Naive thymus-derived CD4-positive, alpha-beta T cell (primary cell): ENCODE data around the gene FBXO17. TPM values are rescaled to one million over a fixed set of nuclear protein-coding genes. Genes with fewer than 3 reads are reported as not detected.
A peak's percentile ranks its signal among the peaks of the same experiment; 100 is the strongest.

ENCODE experiments used
- ATAC-seq: fragments of 150-1000 bp; cut with Tn5 transposase; 2 replicates; pipeline ENCODE4 v1.10.0; 2021; ENCODE audit warnings: mild to moderate bottlenecking, moderate library complexity
- CTCF ChIA-PET: fragments of 350-600 bp; sonication (Branson Sonifier 250); formaldehyde crosslinking; loops from one replicate; lab custom pipeline; 2021; ENCODE audit warnings: antibody characterized with exemption; lab: Charles Lee
- POLR2A ChIA-PET: fragments of 350-600 bp; sonication (Branson Sonifier 250); formaldehyde crosslinking; loops from one replicate; lab custom pipeline; 2021; ENCODE audit warnings: antibody characterized with exemption, inconsistent platforms; lab: Charles Lee
- DNase-seq, 9 donors: peaks; one replicate each; pipeline versions ENCODE4 v3.0.0 to v3.0.0-alpha.2; 2020 to 2022; ENCODE audit warnings: mixed read lengths in 1 of 9
- H3K27ac ChIP-seq: one replicate; pipeline ENCODE4 v1.7.0; 2013; ENCODE audit warnings: mild to moderate bottlenecking, low read depth, low read length, moderate library complexity
- H3K27me3 ChIP-seq, 2 donors: one replicate each; pipeline ENCODE4 v1.7.0; 2013; ENCODE audit warnings: low read length in 2 of 2, mild to moderate bottlenecking in 2 of 2, moderate library complexity in 2 of 2; ENCODE audit not compliant: control insufficient read depth in 2 of 2, insufficient read depth in 2 of 2
- H3K36me3 ChIP-seq, 3 experiments: 1 replicate in 2 of 3; 2 replicates in 1 of 3; pipeline ENCODE4 v1.7.0; 2013; ENCODE audit warnings: low read length in 3 of 3, mild to moderate bottlenecking in 3 of 3, moderate library complexity in 1 of 3; ENCODE audit not compliant: insufficient read depth in 3 of 3, control insufficient read depth in 2 of 3
- H3K4me1 ChIP-seq, 2 donors: one replicate each; pipeline ENCODE4 v1.7.0; 2013; ENCODE audit warnings: low read length in 2 of 2, mild to moderate bottlenecking in 2 of 2, moderate library complexity in 1 of 2; ENCODE audit not compliant: control insufficient read depth in 2 of 2, insufficient read depth in 2 of 2
- H3K4me3 ChIP-seq: 2 replicates; pipeline ENCODE4 v1.7.0; 2013; ENCODE audit warnings: mild to moderate bottlenecking, low read length
- H3K9me3 ChIP-seq, 3 experiments: 1 replicate in 2 of 3; 2 replicates in 1 of 3; pipeline ENCODE4 v1.7.0; 2013; ENCODE audit warnings: low read length in 3 of 3; ENCODE audit not compliant: control insufficient read depth in 2 of 3
- H3K27ac Mint-ChIP-seq, 9 donors: one replicate each; pipeline ENCODE4 v1.8.0; 2020 to 2022; ENCODE audit warnings: mixed read lengths in 9 of 9, mild to moderate bottlenecking in 8 of 9, moderate library complexity in 5 of 9, inconsistent platforms in 2 of 9
- H3K27me3 Mint-ChIP-seq, 5 donors: one replicate each; pipeline ENCODE4 v1.8.0; 2021 to 2022; ENCODE audit warnings: mixed read lengths in 5 of 5, mild to moderate bottlenecking in 1 of 5
- H3K36me3 Mint-ChIP-seq, 5 donors: one replicate each; pipeline ENCODE4 v1.8.0; 2020 to 2022; ENCODE audit warnings: mixed read lengths in 5 of 5, mild to moderate bottlenecking in 3 of 5, inconsistent platforms in 1 of 5
- H3K4me1 Mint-ChIP-seq, 7 donors: one replicate each; pipeline ENCODE4 v1.8.0; 2020 to 2022; ENCODE audit warnings: mixed read lengths in 7 of 7, mild to moderate bottlenecking in 3 of 7, inconsistent platforms in 1 of 7
- H3K4me3 Mint-ChIP-seq, 10 donors: one replicate each; pipeline ENCODE4 v1.8.0; 2020 to 2022; ENCODE audit warnings: mild to moderate bottlenecking in 10 of 10, mixed read lengths in 10 of 10, moderate library complexity in 6 of 10, inconsistent platforms in 2 of 10
- H3K9me3 Mint-ChIP-seq, 11 donors: one replicate each; pipeline ENCODE4 v1.8.0; 2020 to 2022; ENCODE audit warnings: mixed read lengths in 11 of 11, mild to moderate bottlenecking in 4 of 11, inconsistent platforms in 1 of 11, moderate library complexity in 1 of 11
- intact Hi-C, 2 donors: fragments of 100-400 bp; cut with micrococcal nuclease; formaldehyde crosslinking; loops; one replicate each; pipeline ENCODE4 v1.15.1; 2023
- polyA plus RNA-seq, 2 donors: library from polyadenylated mRNA; unstranded; fragments of 300-500 nt; fragmentation: Illumina TruSeq; gene quantifications; one replicate each; pipeline ENCODE4 v1.2.3, GENCODE V29; 2021
- total RNA-seq, 6 experiments: library from RNA in 5 of 6; stranded (reverse) in 5 of 6; gene quantifications; 1 replicate in 5 of 6; 2 replicates in 1 of 6; pipeline ENCODE4 v1.2.3 and lab custom pipeline; 2021 to 2026

FBXO17 gene
- total and polyA plus RNA-seq, 7 experiments from 2014 or later = not detected

- Histone ChIP-seq H3K4me1 (no peaks in the 10 kb centered on the region), H3K36me3 (no peaks in the 10 kb centered on the region), H3K27me3 (no peaks in the 10 kb centered on the region), H3K27ac (no peak overlapping the region), H3K9me3 (no peaks in the 10 kb centered on the region), H3K4me3 (no peak overlapping the region)
- intact Hi-C loops = no loop called here
- no peaks in the 10 kb centered on the region for H3K36me3 Mint-ChIP-seq
- CTCF ChIA-PET = interaction anchor here (0.6 kb wide), 1 partner anchor 36 kb away, joined by 4 read pairs; no protein-coding TSS in a partner anchor
- H3K27me3 Mint-ChIP-seq = peaks cover 6 to 16% (median 11%) of the 10 kb centered on the region in 5 donors
- H3K4me1 Mint-ChIP-seq = peaks cover 0 to 10% (median 5%) of the 10 kb centered on the region in 7 donors
- H3K9me3 Mint-ChIP-seq = no peaks in the 10 kb centered on the region
- no peak overlapping the region for H3K27ac Mint-ChIP-seq
- ATAC-seq (no peak), DNase-seq (no peak)
- no peak overlapping the region for H3K4me3 Mint-ChIP-seq
- POLR2A ChIA-PET = interaction anchor here (0.5 kb wide), 1 partner anchor 601 kb away, joined by 3 read pairs; no protein-coding TSS in a partner anchor
Measured at GRCh38 chr19:38958301-38958700, 17.2 kb downstream of the FBXO17 start.

- H3K27me3 Mint-ChIP-seq = peaks cover 12 to 25% (median 15%) of the 10 kb centered on the region in 5 donors
- Histone ChIP-seq H3K36me3 (no peaks in the 10 kb centered on the region), H3K4me1 (no peaks in the 10 kb centered on the region), H3K27me3 (no peaks in the 10 kb centered on the region), H3K9me3 (no peaks in the 10 kb centered on the region), H3K27ac (no peak overlapping the region), H3K4me3 (no peak overlapping the region)
- H3K9me3 Mint-ChIP-seq = peaks cover 0 to 3% (median 0%) of the 10 kb centered on the region in 11 donors
- ChIA-PET POLR2A (no interaction called here), CTCF (interaction anchor here (0.6 to 0.7 kb wide), 2 partner anchors 839 to 1061 kb away, joined by 3 read pairs; no protein-coding TSS in a partner anchor)
- DNase-seq = no peak
- peaks cover 0 to 4% (median 0%) of the 10 kb centered on the region in 5 donors for H3K36me3 Mint-ChIP-seq
- peaks cover 6 to 10% (median 7%) of the 10 kb centered on the region in 7 donors for H3K4me1 Mint-ChIP-seq
- no peak for ATAC-seq
- H3K4me3 Mint-ChIP-seq = no peak overlapping the region
- intact Hi-C loops = no loop called here
- no peak overlapping the region for H3K27ac Mint-ChIP-seq
Measured at GRCh38 chr19:38956264-38956663, 19.3 kb downstream of the FBXO17 start.

DNA sequence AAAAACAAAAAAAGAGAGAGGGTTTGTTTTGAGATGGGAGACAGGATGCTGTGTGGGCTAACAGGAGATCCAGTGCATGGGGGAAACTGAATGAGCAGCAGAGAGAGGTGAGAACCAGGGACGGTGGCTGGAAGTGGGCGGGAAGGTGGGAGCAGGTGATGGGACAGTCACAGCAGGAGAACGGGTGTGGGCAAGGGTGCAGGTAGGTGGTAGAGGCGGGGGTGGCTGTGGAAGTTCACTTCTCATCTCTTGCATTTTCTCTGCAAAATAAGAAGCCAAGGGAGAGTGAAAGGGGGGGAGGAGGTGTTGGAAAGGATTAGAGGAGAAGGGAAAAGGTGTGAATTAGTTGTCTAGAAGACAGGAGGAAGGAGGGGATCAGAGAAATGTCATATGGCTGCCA lies 21.9 kb downstream of the FBXO17 start:
- DNase-seq (no peak), ATAC-seq (no peak)
- H3K27me3 ChIP-seq = no peaks in the 10 kb centered on the region
- H3K36me3 Mint-ChIP-seq = peaks cover 0 to 4% (median 0%) of the 10 kb centered on the region in 5 donors
- no peaks in the 10 kb centered on the region for H3K36me3 ChIP-seq
- ChIA-PET POLR2A (no interaction called here), CTCF (interaction anchor here (1.9 kb wide), 1 partner anchor 8 kb away, joined by 7 read pairs; no protein-coding TSS in a partner anchor)
- intact Hi-C loops = loop anchor here in 1 of 2 donors (5.0 kb wide), 1 partner anchor 221 kb away; no protein-coding TSS in a partner anchor
- peaks cover 0 to 3% (median 0%) of the 10 kb centered on the region in 11 donors for H3K9me3 Mint-ChIP-seq
- H3K4me3 Mint-ChIP-seq = no peak overlapping the region
- H3K27ac Mint-ChIP-seq = peak overlapping the region in 2 of 9 donors; percentile 56 to 72
- peaks cover 0 to 4% of the 10 kb centered on the region in 2 donors for H3K4me1 ChIP-seq
- H3K4me1 Mint-ChIP-seq = peaks cover 10 to 18% (median 16%) of the 10 kb centered on the region in 7 donors
- H3K27ac ChIP-seq = no peak overlapping the region
- H3K27me3 Mint-ChIP-seq = peaks cover 14 to 31% (median 20%) of the 10 kb centered on the region in 5 donors
- H3K9me3 ChIP-seq = no peaks in the 10 kb centered on the region
- no peak overlapping the region for H3K4me3 ChIP-seq

- Histone ChIP-seq H3K4me3 (no peak overlapping the region), H3K27me3 (no peaks in the 10 kb centered on the region), H3K36me3 (no peaks in the 10 kb centered on the region), H3K27ac (no peak overlapping the region), H3K4me1 (peaks cover 0 to 4% of the 10 kb centered on the region in 2 donors), H3K9me3 (no peaks in the 10 kb centered on the region)
- peak; percentile 36 for ATAC-seq
- H3K4me1 Mint-ChIP-seq = peaks cover 10 to 18% (median 16%) of the 10 kb centered on the region in 7 donors
- H3K4me3 Mint-ChIP-seq = peak overlapping the region in 8 of 10 donors; percentile 1 to 69 (median 22)
- H3K27ac Mint-ChIP-seq = peak overlapping the region in 1 of 9 donors; percentile 8
- peak in 6 of 9 donors; percentile 11 to 49 (median 42) for DNase-seq
- H3K9me3 Mint-ChIP-seq = peaks cover 0 to 3% (median 0%) of the 10 kb centered on the region in 11 donors
- H3K36me3 Mint-ChIP-seq = peaks cover 0 to 4% (median 0%) of the 10 kb centered on the region in 5 donors
- POLR2A ChIA-PET = no interaction called here
- CTCF ChIA-PET = interaction anchor here (1.1 to 1.9 kb wide), 2 partner anchors 9 to 550 kb away, joined by 4 to 7 read pairs; partner anchors contain the start of gene FAM98C
- H3K27me3 Mint-ChIP-seq = peaks cover 14 to 33% (median 20%) of the 10 kb centered on the region in 5 donors
- intact Hi-C loops = loop anchor here (1.0 to 5.0 kb wide), 5 partner anchors 22 to 550 kb away; partner anchors contain the start of genes FAM98C (in 1 of the 2), MRPS12 (in 1 of the 2) and SARS2 (in 1 of the 2)
Measured at GRCh38 chr19:38952395-38953165, 23.0 kb downstream of the FBXO17 start.

- H3K36me3 Mint-ChIP-seq = peaks cover 0 to 4% (median 0%) of the 10 kb centered on the region in 5 donors
- ChIA-PET CTCF (no interaction called here), POLR2A (interaction anchor here (0.6 kb wide), 1 partner anchor 182 kb away, joined by 5 read pairs; no protein-coding TSS in a partner anchor)
- peaks cover 10 to 18% (median 16%) of the 10 kb centered on the region in 7 donors for H3K4me1 Mint-ChIP-seq
- no peaks in the 10 kb centered on the region for H3K36me3 ChIP-seq
- H3K4me3 ChIP-seq = no peak overlapping the region
- H3K27ac Mint-ChIP-seq = no peak overlapping the region
- intact Hi-C loops = loop anchor here in 1 of 2 donors (5.0 kb wide), 1 partner anchor 219 kb away; no protein-coding TSS in a partner anchor
- H3K27me3 Mint-ChIP-seq = peaks cover 14 to 33% (median 20%) of the 10 kb centered on the region in 5 donors
- H3K9me3 Mint-ChIP-seq = peaks cover 0 to 3% (median 0%) of the 10 kb centered on the region in 11 donors
- peak overlapping the region in 1 of 10 donors; percentile 77 for H3K4me3 Mint-ChIP-seq
- ATAC-seq (no peak), DNase-seq (no peak)
- H3K4me1 ChIP-seq = peaks cover 0 to 4% of the 10 kb centered on the region in 2 donors
- H3K27me3 ChIP-seq = no peaks in the 10 kb centered on the region
- H3K27ac ChIP-seq = no peak overlapping the region
- H3K9me3 ChIP-seq = no peaks in the 10 kb centered on the region
Measured at GRCh38 chr19:38951187-38951586, 24.4 kb downstream of the FBXO17 start.

- Mint-ChIP-seq H3K27me3 (peaks cover 14 to 29% (median 15%) of the 10 kb centered on the region in 5 donors), H3K36me3 (peaks cover 0 to 4% (median 0%) of the 10 kb centered on the region in 5 donors), H3K9me3 (peaks cover 0 to 3% (median 0%) of the 10 kb centered on the region in 11 donors), H3K4me1 (peaks cover 10 to 18% (median 16%) of the 10 kb centered on the region in 7 donors), H3K4me3 (peak overlapping the region; percentile 52 to 82 (median 72)), H3K27ac (peak overlapping the region in 3 of 9 donors; percentile 20 to 64 (median 61))
- intact Hi-C loops = loop anchor here in 1 of 2 donors (5.0 kb wide), 1 partner anchor 217 kb away; no protein-coding TSS in a partner anchor
- H3K9me3 ChIP-seq = no peaks in the 10 kb centered on the region
- DNase-seq (peak; percentile 49 to 88 (median 70)), ATAC-seq (peak; percentile 98)
- H3K4me1 ChIP-seq = peaks cover 0 to 4% of the 10 kb centered on the region in 2 donors
- CTCF ChIA-PET = no interaction called here
- POLR2A ChIA-PET = no interaction called here
- no peak overlapping the region for H3K27ac ChIP-seq
- H3K36me3 ChIP-seq = no peaks in the 10 kb centered on the region
- peak overlapping the region; percentile 39 for H3K4me3 ChIP-seq
- no peaks in the 10 kb centered on the region for H3K27me3 ChIP-seq
Measured at GRCh38 chr19:38949580-38950367, 25.8 kb downstream of the FBXO17 start.
